HT-29 (cell line): ENCODE measurements around the gene CEMIP2. TPM values are rescaled to one million over a fixed set of nuclear protein-coding genes. Genes with fewer than 3 reads are reported as not detected.
A peak's percentile ranks its signal among the peaks of the same experiment; 100 is the strongest.

Source experiments
- DNase-seq: peaks from one replicate; pipeline ENCODE4 v3.0.0-alpha.2; 2015; ENCODE audit warnings: low spot score
- total RNA-seq: library from RNA; depleted of rRNA; stranded (reverse); fragments of >200 nt; shearing (Covaris generic); gene quantifications from 2 replicates; pipeline ENCODE4 v1.2.3, GENCODE V29; 2014

The CEMIP2 gene
- total RNA-seq, 1 experiment from 2014 or later: 102 TPM

- no peak for DNase-seq
These were observed 20.0 kb downstream of the CEMIP2 start for GRCh38 chr9:71748280-71748743.

DNA sequence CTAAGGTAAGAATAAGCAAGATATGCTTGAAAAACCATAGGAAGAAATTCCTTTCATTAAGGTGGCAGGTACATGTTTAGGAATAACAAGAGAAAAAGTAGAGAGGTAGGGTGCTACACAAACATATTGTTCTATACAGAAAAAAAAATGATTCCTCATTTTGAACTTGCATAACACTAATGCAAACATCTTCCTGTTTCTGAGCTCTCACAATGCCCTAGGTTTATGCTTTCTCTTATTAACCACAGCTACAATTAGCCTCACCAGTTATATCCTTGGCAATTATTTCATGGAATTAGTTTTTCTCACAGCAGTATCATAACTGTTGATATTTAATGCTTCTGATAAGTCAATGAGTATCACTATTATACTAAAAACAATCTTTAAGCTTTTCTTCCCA lies 20.7 kb downstream of the CEMIP2 start:
- no peak for DNase-seq

- no peak for DNase-seq
These were observed 21.6 kb downstream of the CEMIP2 start for GRCh38 chr9:71746758-71747125.

DNA sequence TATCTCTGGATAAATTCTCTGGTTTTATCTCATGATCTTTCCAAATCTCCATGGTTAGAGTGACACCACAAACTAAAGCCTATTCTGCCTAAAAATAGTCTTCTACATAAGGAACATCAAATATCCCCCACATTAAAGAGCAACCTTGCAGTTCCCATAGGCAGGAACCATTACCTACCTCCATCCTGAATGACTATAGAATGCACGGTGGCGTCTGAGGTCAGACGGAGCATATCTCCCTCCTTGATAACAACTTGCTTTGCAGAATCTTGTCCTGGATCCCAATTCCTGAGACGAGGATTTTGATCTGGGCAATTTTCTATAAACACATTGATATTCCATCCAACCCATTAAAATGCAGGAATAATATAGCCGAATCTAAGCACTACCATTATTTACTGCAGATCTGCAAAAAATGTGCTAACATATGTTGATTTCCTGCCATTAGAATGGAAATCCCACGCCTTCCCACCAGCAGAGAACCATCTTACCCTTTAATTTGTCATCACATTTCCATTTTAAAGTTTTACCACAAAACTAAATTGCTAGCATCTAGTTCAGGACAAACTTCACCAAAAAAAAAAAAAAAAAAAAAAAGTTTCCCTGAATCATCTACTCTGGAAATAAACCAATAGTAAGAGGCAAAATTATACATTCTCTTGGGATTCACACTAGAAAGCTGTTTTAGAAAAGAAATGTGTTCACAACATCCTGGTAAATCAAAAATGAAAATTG lies 22.1 kb downstream of the CEMIP2 start:
- no peak for DNase-seq

- DNase-seq: no peak
These were observed 23.4 kb downstream of the CEMIP2 start for GRCh38 chr9:71744754-71745521.

GRCh38 chr9:71743882-71744281 lies 24.4 kb downstream of the CEMIP2 start:
- DNase-seq: no peak

DNA sequence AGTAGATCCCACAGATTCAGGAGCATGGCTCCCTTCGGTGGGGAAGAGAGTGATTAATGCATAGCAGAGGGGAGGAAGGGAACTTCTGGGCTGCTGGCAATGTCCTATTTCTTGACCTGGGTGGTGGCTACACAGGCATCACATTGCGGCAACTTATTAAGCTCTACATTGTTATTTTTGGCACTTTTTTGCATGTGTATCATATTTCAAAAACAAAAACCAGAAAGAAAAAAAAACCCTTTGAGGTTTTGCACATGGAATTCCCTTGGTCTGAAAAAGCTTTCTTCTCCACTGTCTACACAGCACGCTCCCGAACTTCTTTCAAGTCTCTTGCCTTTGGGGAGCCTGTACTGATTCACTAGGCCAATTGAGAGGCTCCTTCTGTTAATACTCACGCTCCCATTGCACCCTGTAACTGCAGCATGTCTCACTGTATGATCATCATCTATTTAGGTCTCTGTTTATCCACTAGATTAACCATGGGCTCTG lies 25.1 kb downstream of the CEMIP2 start:
- DNase-seq: no peak

GRCh38 chr9:71742703-71743102 lies 25.6 kb downstream of the CEMIP2 start:
- DNase-seq: no peak

DNA sequence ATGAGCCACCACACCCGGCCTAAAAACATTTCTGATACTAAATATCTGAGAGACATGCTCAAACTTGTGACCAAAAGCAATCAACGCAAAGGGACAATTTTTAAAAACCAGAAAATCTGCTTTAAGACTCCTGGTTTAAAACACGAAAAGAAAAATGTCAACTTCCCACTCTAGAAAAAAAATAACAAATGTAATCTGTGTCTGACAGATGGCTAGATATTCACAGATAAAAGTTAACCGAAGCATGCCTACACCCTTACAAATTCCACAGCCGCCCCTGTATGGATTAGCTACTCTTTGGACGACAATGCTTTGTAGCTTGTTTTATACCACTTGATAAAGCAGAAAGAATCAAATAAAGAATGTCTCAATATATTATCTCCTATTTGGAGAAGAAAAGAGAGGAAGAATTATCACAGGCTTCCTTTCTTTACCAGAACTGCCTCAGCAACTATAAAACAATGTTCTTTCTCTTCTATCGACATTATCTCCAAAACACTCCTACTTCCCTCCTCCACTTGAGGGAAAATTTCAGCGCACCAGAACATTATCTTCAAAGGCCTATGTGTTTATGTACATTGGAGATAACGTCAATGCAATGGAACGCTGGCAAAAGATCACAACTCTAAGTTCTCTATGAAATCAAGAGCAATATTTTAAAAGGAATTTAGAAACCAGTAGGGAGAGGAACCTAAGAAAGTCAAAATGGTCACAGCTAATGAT lies 26.2 kb downstream of the CEMIP2 start:
- DNase-seq: peak; percentile 83

DNA sequence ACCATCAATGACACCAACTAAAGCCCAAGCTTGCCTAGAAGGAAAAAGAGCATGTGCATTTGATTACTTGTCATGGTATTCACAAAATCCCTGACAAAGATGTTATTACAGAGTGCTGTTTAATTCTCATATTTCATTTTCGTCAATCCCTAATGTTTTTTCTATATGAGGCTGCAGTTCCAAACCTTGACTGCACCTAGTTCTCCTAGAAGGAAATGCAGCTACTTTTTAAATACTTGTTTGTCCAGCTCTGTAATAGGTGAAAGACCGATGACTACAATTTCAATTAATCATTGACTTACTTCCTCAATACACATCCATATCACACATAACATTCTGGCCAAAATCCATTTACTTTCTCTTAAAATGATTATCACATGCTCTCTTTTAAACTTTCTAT lies 28.1 kb downstream of the CEMIP2 start:
- peak; percentile 69 for DNase-seq

GRCh38 chr9:71737455-71737854 lies 30.9 kb downstream of the CEMIP2 start:
- DNase-seq: peak; percentile 58

DNA sequence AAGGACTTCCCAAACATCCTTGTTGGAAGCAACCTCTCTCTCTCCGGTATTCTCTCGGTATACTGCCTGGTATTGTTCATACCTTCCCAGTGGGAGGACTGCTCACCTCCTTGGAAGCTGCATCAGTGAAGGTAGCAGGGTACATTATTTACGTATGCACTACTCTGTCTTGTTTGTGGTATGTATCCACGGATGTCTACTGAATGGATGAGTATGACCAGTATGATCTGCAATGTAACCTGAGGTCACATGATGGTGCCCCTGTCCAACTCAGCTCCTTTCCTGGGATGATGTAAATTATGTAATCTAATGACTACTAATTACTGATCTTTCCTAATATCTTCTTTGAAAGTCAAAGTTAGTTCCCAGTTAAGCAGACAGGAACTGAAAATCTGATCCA lies 32.1 kb downstream of the CEMIP2 start:
- DNase-seq: no peak

- DNase-seq: no peak
These were observed 33.4 kb downstream of the CEMIP2 start for GRCh38 chr9:71734950-71735349.

GRCh38 chr9:71733176-71733575 lies 35.1 kb downstream of the CEMIP2 start:
- DNase-seq: no peak

DNA sequence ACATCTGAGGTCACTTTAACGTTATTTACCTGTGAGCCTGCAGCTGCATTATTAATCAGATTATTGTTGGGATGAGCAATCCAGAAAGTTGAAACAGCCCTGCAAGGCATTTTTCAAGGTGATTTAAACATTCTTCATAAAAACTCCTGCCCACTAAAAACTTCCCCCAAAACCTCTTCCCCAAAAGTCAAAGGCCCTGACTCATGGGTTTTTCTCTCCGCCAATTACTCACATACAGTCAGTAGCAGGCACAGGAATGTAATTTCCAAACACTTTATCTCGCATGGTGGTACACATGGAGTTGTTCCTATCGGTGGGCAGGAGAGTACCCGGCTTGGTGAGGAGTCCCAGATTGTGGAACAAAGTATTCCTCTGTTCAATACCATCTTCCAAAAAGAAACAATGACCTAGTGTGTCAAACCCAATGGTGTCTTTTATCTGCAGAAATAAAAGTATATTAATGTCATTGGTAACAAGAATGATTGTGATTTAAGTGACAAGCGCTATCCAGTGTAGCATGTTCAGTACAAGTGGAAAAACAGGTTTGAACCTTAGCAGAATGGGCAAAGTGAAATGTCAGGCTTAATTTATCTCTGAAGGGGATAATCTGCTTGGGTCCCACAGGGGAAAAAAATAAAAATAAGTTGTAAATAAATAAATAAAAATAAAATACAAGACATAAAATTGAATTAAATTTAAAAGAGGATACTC lies 38.3 kb downstream of the CEMIP2 start:
- DNase-seq: no peak

DNA sequence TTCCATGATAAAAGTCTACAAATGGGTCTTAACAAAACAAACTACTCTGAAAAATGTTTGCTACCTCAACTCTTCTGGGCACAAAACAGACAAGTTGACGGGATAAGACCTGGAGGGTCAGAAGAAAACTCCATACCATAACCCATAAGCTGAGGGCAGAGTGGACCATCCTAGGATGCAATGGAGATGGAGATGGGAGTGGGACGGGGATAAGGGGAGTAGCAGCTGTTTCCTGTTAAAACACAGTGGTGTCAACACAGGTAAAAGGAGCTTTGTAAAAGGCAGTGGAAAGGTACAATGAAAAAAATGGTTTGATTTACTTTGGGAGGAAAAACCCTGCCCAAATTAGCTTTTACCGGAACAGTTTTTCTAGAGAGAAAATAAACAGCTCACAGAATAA lies 41.6 kb downstream of the CEMIP2 start:
- DNase-seq: no peak

DNA sequence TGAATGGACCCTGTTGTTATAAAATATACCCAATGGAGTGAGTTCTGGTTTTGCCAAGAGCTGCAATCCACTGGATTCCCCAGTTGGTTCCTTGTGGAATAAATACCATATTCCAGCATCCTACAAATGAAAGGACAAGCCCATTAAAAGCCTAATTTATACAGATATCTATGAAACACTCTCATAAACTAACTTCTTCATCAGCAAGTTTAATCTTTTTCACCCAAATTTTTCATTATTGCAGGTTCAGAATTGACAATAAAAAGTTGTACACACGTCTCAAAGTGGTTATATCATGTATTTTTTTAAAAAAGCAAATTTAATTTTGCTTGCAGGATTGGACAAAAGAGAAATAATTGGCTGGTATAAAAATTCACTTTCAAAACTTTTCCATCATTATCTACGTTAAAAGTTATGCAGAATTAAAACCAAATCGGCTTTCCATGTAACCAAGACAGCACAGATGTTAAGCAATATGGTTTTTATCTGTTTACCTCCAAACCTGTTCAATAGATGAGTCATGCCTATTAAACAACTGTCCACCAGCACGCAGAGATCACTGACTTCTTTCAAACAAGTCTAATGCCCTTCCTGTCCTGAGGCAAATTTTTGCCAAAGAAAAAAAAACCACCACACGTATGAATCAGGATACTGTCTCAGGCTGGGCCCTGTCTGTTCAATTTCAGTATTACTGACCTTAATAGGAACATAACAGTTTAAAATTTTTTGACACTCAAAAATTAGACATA lies 42.5 kb downstream of the CEMIP2 start:
- DNase-seq: peak; percentile 78

DNA sequence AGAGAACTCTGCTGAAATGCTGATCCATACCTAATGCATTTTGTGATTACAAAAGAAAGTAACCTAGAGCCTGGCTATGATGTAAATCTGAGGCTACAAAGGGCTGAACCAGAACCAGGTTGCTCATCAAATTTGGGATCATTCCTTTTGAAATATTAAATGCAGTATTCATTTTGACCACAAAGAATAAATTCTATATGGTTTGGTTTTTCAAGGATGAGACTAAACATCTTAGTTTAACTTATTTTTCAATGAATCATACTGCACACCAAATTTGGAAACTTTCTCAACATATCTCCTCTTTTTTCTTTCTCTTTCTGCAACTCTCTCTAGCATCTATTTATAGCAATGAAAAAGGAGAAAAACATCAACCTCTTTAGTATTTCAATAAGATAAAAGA lies 46.5 kb downstream of the CEMIP2 start:
- no peak for DNase-seq

- DNase-seq: no peak
These were observed 48.8 kb downstream of the CEMIP2 start for GRCh38 chr9:71719562-71719961.

DNA sequence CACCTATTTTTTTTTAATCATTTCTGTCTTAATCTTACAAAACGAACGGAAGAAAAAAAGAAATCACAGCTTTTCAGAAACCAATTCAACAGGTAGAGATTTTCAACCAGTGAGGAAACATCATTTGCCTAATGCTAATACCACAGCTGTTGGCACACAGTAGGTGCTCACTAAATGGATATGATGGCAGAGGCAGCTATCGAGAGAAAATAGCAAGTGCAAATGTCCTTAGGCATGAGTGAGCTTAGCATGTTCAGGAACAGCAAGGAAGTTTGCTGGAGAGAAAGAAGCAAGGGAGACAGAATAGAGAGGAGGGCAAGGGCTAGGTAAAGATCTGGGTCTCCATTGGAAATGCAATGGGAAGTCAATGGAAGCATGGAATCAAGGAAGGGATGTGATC lies 49.2 kb downstream of the CEMIP2 start:
- no peak for DNase-seq
